Transverse colon (tissue), 4 donors: ENCODE data around the gene TTLL7. TPM values are rescaled to one million over a fixed set of nuclear protein-coding genes. Genes with fewer than 3 reads are reported as not detected.

ENCODE experiments used
- DNase-seq: peaks from one replicate; pipeline ENCODE4 v3.0.0-alpha.2; 2019
- H3K27ac ChIP-seq, 4 donors: fragments of 200-600 bp; sonication (generic); 2 replicates each; pipeline ENCODE4 v1.5.1; 2016 to 2018; ENCODE audit warnings: inconsistent platforms in 4 of 4
- H3K27me3 ChIP-seq: fragments of 200-600 bp; sonication (generic); 2 replicates; pipeline ENCODE4 v1.5.1; 2017; ENCODE audit warnings: inconsistent platforms
- H3K36me3 ChIP-seq, 4 donors: fragments of 200-600 bp; sonication (generic); 2 replicates each; pipeline ENCODE4 v1.5.1; 2017 to 2019; ENCODE audit warnings: inconsistent platforms in 4 of 4
- H3K4me1 ChIP-seq, 4 donors: fragments of 200-600 bp; sonication (generic); 2 replicates each; pipeline ENCODE4 v1.5.1; 2017 to 2020; ENCODE audit warnings: inconsistent platforms in 4 of 4
- H3K4me3 ChIP-seq, 4 donors: fragments of 200-600 bp; sonication (generic); 1 replicate in 1 of 4; 2 replicates in 3 of 4; pipeline versions ENCODE4 v1.5.1 to v1.6.1; 2017 to 2019; ENCODE audit warnings: inconsistent platforms in 4 of 4
- H3K9me3 ChIP-seq, 2 donors: fragments of 200-600 bp; sonication (generic); 2 replicates each; pipeline ENCODE4 v1.5.1; 2017 to 2019; ENCODE audit warnings: inconsistent platforms in 2 of 2
- EP300 ChIP-seq: sonication (generic); formaldehyde crosslinking; IDR thresholded peaks from one replicate; pipeline ENCODE4 v1.6.1; 2017; ENCODE audit warnings: antibody characterized with exemption, low read depth
- POLR2A ChIP-seq: fragments of 450-650 bp; IDR thresholded peaks from one replicate; pipeline ENCODE4 v1.6.1; 2016; ENCODE audit warnings: antibody characterized with exemption, mild to moderate bottlenecking, moderate library complexity
- POLR2AphosphoS5 ChIP-seq, 3 donors: sonication (generic); formaldehyde crosslinking; IDR thresholded peaks; one replicate each; pipeline ENCODE4 v1.6.1; 2016; ENCODE audit warnings: antibody characterized with exemption in 3 of 3
- WGBS, 2 donors: methylation state at CpG; one replicate each; pipeline ENCODE4 v1.1.5; 2018; ENCODE audit warnings: low coverage in 1 of 2; 5-methylcytosine and 5-hydroxymethylcytosine counted together
- in situ Hi-C, 4 donors: fragments of 200-750 bp; cut with MboI; loops; one replicate each; pipeline versions ENCODE4 v1.15.0 to v1.15.1; 2017; ENCODE audit warnings: low sequenced_read_pairs in 3 of 4, low pct_ligation_motif_present in 1 of 4, low pct_unique_long_range_greater_than_20kb in 1 of 4
- intact Hi-C: fragments of 100-400 bp; cut with DNase I; formaldehyde crosslinking; loops from one replicate; pipeline ENCODE4 v1.15.1; 2023; ENCODE audit warnings: low total_unique reads
- total RNA-seq, 4 donors: library from RNA; depleted of rRNA; stranded (reverse); fragments of >200 nt; gene quantifications; one replicate each; pipeline ENCODE4 v1.1.0, GENCODE V29; 2016
- TF ChIP-seq, protein P1 (sequence below), 5 experiments: fragments of 200-600 bp in 3 of 5; fragments of 450-650 bp in 2 of 5; sonication (generic) in 3 of 5; IDR thresholded peaks; 1 replicate in 2 of 5; 2 replicates in 3 of 5; pipeline ENCODE4 v1.5.1; 2016 to 2017; ENCODE audit warnings: antibody characterized with exemption in 5 of 5, inconsistent platforms in 3 of 5, mild to moderate bottlenecking in 2 of 5, moderate library complexity in 1 of 5

Gene TTLL7
- total RNA-seq, 4 donors from 2014 or later: 2.7 to 9.5 (median 4.2) TPM

DNA sequence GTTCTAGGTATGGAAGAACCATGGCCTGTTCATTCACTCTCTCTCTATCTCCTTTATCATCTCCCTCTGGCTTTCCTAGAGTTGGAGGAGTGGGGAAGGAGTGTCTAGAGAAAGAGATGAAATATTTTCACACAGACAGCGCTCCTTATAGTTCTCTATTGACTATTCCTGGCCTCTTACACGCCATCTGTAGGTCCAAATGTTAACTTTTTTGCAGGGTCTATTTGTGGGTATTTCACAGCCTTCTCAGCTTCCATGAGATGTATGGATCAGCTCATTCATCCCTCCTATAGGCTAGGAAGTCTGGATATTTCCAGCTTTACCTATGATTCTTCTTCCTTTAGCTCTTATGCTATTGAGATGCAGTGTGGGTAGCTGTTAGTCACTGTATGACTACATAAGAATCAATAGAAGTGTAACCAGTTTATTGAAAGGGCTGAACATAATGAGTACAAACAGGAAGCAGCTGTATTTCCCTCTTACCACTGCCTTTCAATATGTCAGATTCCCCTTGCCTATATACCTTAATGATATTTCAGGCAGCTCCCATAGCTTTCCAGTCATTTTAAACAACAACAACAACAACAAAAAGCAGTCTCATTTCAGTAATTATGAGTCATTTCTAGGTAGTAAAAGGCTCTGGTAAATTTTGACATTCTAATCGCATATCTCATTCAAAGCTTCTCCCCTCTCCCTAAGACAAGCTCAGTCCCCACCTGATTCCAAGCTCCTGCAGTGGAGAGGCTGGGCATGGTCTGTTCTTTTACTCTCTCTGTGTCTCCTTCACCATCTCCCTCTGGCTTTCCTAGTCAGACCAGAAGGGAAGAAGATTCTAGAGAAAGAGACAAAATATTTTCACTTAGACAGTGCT lies 149.5 kb downstream of the TTLL7 start:
- Histone ChIP-seq H3K9me3 (no peaks in the 10 kb centered on the region), H3K27ac (no peak overlapping the region), H3K4me1 (no peaks in the 10 kb centered on the region), H3K27me3 (no peaks in the 10 kb centered on the region), H3K36me3 (no peaks in the 10 kb centered on the region), H3K4me3 (no peak overlapping the region)
- intact Hi-C loops: no loop called here
- 88% methylated on average over 3 of the region's 3 CpGs for WGBS, 2 donors
- no peak for DNase-seq
- TF ChIP-seq POLR2AphosphoS5 (IDR thresholded peaks at IDR 0.05): no peak
- TF ChIP-seq POLR2A: no peak
- no peak for TF ChIP-seq EP300
- TF ChIP-seq, protein P1, sequence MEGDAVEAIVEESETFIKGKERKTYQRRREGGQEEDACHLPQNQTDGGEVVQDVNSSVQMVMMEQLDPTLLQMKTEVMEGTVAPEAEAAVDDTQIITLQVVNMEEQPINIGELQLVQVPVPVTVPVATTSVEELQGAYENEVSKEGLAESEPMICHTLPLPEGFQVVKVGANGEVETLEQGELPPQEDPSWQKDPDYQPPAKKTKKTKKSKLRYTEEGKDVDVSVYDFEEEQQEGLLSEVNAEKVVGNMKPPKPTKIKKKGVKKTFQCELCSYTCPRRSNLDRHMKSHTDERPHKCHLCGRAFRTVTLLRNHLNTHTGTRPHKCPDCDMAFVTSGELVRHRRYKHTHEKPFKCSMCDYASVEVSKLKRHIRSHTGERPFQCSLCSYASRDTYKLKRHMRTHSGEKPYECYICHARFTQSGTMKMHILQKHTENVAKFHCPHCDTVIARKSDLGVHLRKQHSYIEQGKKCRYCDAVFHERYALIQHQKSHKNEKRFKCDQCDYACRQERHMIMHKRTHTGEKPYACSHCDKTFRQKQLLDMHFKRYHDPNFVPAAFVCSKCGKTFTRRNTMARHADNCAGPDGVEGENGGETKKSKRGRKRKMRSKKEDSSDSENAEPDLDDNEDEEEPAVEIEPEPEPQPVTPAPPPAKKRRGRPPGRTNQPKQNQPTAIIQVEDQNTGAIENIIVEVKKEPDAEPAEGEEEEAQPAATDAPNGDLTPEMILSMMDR (IDR thresholded peaks at IDR 0.05): no peak
- in situ Hi-C loops: no loop called here

DNA sequence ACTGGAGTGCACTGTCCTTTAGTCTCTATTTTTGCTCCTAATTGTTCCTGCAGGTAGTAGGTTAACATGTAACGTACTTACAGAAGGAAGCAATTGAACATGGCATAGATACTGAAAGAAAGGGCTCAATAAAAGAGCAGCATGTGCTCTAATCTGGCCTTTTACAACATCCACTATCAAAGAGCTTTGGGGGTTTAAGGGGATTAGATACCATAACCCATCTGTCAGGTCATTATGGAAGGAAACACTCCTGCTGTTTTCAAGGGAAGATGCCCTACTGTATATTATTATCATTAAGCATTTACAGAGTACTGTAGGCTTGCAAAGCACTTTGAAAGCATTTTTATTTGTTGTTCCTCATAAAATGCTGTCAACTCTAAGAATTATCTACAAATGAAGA lies 152.8 kb downstream of the TTLL7 start:
- in situ Hi-C loops: no loop called here
- Histone ChIP-seq H3K27me3 (no peaks in the 10 kb centered on the region), H3K4me1 (no peaks in the 10 kb centered on the region), H3K4me3 (no peak overlapping the region), H3K9me3 (no peaks in the 10 kb centered on the region), H3K27ac (no peak overlapping the region), H3K36me3 (no peaks in the 10 kb centered on the region)
- 77 to 100% methylated on average over 1 of the region's 1 CpG for WGBS, 2 donors
- intact Hi-C loops: no loop called here
- no peak for TF ChIP-seq POLR2AphosphoS5 (IDR thresholded peaks at IDR 0.05)
- TF ChIP-seq, protein P1 (IDR thresholded peaks at IDR 0.05): no peak
- TF ChIP-seq EP300: no peak
- TF ChIP-seq POLR2A: no peak
- DNase-seq: no peak

DNA sequence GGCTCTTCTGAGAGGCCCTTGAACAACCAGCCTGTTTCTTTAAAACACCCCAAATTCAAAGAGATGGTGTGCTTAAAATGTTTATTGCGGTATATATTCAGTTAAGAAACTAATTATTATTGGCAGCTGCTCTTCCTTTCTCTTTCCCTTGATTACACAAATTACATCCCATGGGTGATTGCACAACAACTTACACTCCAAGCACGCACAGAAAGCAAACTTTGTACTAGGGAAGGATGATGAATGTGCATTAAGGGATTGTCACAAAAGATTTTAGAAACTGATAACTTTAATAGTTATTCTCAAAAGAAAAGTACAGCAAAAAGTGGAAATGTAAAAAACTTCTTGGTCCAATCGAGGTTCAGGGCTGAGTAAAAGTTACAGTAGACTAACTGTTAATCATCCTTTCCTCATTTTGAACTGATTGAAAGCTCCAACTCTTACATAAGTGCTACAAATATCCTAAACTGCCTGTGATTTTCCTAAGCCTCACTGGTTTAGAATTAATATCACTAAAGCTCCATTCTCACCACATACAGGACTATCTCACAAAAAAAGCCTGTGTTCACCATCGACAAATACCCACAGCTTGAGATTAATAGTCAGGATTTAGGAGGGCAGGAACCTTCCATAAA lies 153.4 kb downstream of the TTLL7 start:
- no peak for DNase-seq
- no peaks in the 10 kb centered on the region for H3K36me3 ChIP-seq
- H3K27me3 ChIP-seq: no peaks in the 10 kb centered on the region
- no peaks in the 10 kb centered on the region for H3K9me3 ChIP-seq
- H3K4me1 ChIP-seq: no peaks in the 10 kb centered on the region
- no peak overlapping the region for H3K27ac ChIP-seq
- 76 to 84% methylated on average over 4 of the region's 4 CpGs for WGBS, 2 donors
- intact Hi-C loops: no loop called here
- H3K4me3 ChIP-seq: no peak overlapping the region
- no peak for TF ChIP-seq POLR2A
- TF ChIP-seq, protein P1 (IDR thresholded peaks at IDR 0.05): no peak
- in situ Hi-C loops: no loop called here

DNA sequence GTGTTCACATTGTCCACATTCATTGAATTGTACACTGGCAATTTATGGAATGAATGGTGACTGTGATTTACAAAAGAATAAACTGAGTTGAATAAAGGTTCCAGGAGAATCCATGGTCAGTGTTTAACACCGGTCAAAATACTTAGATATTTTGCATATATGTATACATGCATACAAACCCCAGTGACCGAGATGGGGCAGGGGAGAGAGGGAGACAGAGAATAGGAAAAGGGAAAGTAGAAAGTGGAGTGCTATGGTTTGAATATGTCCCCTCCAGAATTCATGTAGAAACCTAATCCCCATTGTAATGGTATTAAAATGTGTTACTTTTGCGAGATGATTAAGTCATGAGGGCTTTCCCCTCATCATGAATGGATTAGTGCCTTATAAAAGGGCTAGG lies 154.4 kb downstream of the TTLL7 start:
- Histone ChIP-seq H3K4me3 (no peak overlapping the region), H3K27me3 (no peaks in the 10 kb centered on the region), H3K27ac (no peak overlapping the region), H3K36me3 (no peaks in the 10 kb centered on the region), H3K9me3 (no peaks in the 10 kb centered on the region), H3K4me1 (no peaks in the 10 kb centered on the region)
- TF ChIP-seq POLR2A (no peak), EP300 (no peak), POLR2AphosphoS5 (IDR thresholded peaks at IDR 0.05) (no peak)
- TF ChIP-seq, protein P1 (IDR thresholded peaks at IDR 0.05): no peak
- in situ Hi-C loops (no loop called here), intact Hi-C loops (no loop called here)
- WGBS, 2 donors: 80 to 90% methylated on average over 3 of the region's 3 CpGs
- no peak for DNase-seq
